GM13976 (cell line): Measurements from ENCODE around the gene MISFA.
A peak's percentile ranks its signal among the peaks of the same experiment; 100 is the strongest.

Source experiments
- DNase-seq: peaks from one replicate; pipeline ENCODE4 v3.0.0; 2012; ENCODE audit warnings: low spot score
- CTCF ChIP-seq: IDR thresholded peaks from 2 replicates; pipeline ENCODE4 v1.5.1; 2012; ENCODE audit warnings: borderline replicate concordance, mild to moderate bottlenecking; ENCODE audit not compliant: insufficient read depth; ENCODE audit errors: extremely low read depth, missing control alignments, control extremely low read depth
- in situ Hi-C: fragments of 300-500 bp; cut with MboI; formaldehyde crosslinking; loops from one replicate; pipeline ENCODE4 v1.12.0; 2022; ENCODE audit warnings: low sequenced_read_pairs, mixed read lengths, inconsistent platforms; ENCODE audit not compliant: unreplicated experiment

Gene MISFA

GRCh38 chr11:18615628-18616392 is 16.2 kb downstream of the MISFA start:
- peak; percentile 86 for DNase-seq
- in situ Hi-C loops, result no loop called here
- TF ChIP-seq CTCF, result no peak

- TF ChIP-seq CTCF, result no peak
These were observed 18.2 kb downstream of the MISFA start for GRCh38 chr11:18617688-18618341.

GRCh38 chr11:18618342-18619025 is 18.9 kb downstream of the MISFA start:
- no peak for TF ChIP-seq CTCF
- no peak for DNase-seq
- in situ Hi-C loops, result no loop called here

More at GRCh38 chr11:18617688-18618341, 18.2 kb downstream of the MISFA start:
- no peak for DNase-seq
- in situ Hi-C loops, result no loop called here

- no peak for DNase-seq
- no peak for TF ChIP-seq CTCF
- in situ Hi-C loops, result no loop called here
These were observed 24.1 kb downstream of the MISFA start for GRCh38 chr11:18623707-18624106.

- no peak for DNase-seq
- in situ Hi-C loops, result no loop called here
These were observed 24.6 kb downstream of the MISFA start for GRCh38 chr11:18624161-18624560.

More at GRCh38 chr11:18624161-18624560, 24.6 kb downstream of the MISFA start:
- TF ChIP-seq CTCF, result no peak
